Activated naive CD4-positive, alpha-beta T cell treated with anti-CD3 and anti-CD28 coated beads, Interleukin-2, amount 10 ng/mL, durations not matched to agents 5 hours and 36 hours (primary cell): ENCODE results near the gene ZNF451. TPM values are rescaled to one million over a fixed set of nuclear protein-coding genes. Genes with fewer than 3 reads are reported as not detected.

Experiments used
- total RNA-seq, 2 experiments: library from RNA; stranded (reverse); gene quantifications; one replicate each; pipeline ENCODE4 v1.2.3, GENCODE V29; 2021

Gene ZNF451
- 10 to 100 TPM; 64.6 TPM for total RNA-seq

GRCh38 chr6:57089687-57090457, at the start of gene ZNF451:
ZNF451 (plus strand) TSS chr6:57090188; CDS start chr6:57090254, 66 bp downstream.

GRCh38 chr6:57046332-57047256, 43.4 kb upstream of the ZNF451 start, which contains the start of gene KIAA1586:
KIAA1586 (plus strand) TSS chr6:57046693; CDS start chr6:57046756, 63 bp downstream.

GRCh38 chr6:57172136-57173055, 82.4 kb downstream of the ZNF451 start, which contains the start of gene BAG2:
BAG2 (plus strand) TSS chr6:57172326; CDS start chr6:57172698, 372 bp downstream.

Other genes with a start within 250 kb of the ZNF451 start
- gene BEND6, start 135.1 kb upstream of the ZNF451 start, total RNA-seq = not detected
- 10 to 100 TPM; 12.9 to 13.5 TPM for gene KIAA1586, start 43.5 kb upstream of the ZNF451 start, total RNA-seq
- gene BAG2, start 82.1 kb downstream of the ZNF451 start, total RNA-seq = 1 to 10 TPM; 7.8 TPM
- 1 to 10 TPM; 3.2 to 3.6 TPM for gene RAB23, start 132.1 kb downstream of the ZNF451 start, total RNA-seq
- gene PRIM2, start 227.4 kb downstream of the ZNF451 start, total RNA-seq = 10 to 100 TPM; 27.1 to 28.4 TPM